Measurements from ENCODE around the gene FCN2.

DNA sequence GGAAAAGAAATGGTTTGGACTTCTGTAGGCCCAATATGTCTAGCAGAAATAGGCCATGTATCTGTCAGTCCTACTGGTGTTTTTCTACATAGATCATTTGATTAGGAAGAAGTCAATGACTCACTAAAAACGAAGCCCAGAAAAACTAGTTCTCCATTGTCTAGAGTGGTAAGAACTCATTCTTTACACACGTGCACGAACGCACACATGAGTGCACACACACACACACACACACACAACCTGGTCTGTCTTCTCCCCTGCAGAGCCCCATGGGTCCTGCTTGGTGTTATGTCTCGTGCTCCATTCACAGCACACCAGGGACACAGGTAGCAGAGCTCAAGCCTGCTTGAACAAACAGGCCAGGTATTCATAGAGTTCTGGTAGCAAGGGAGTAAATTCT is 52.0 kb downstream of the FCN2 start:
- TF ChIP-seq, protein P1, sequence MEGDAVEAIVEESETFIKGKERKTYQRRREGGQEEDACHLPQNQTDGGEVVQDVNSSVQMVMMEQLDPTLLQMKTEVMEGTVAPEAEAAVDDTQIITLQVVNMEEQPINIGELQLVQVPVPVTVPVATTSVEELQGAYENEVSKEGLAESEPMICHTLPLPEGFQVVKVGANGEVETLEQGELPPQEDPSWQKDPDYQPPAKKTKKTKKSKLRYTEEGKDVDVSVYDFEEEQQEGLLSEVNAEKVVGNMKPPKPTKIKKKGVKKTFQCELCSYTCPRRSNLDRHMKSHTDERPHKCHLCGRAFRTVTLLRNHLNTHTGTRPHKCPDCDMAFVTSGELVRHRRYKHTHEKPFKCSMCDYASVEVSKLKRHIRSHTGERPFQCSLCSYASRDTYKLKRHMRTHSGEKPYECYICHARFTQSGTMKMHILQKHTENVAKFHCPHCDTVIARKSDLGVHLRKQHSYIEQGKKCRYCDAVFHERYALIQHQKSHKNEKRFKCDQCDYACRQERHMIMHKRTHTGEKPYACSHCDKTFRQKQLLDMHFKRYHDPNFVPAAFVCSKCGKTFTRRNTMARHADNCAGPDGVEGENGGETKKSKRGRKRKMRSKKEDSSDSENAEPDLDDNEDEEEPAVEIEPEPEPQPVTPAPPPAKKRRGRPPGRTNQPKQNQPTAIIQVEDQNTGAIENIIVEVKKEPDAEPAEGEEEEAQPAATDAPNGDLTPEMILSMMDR (IDR thresholded peaks at IDR 0.05), result no peak
- no peak for TF ChIP-seq EP300 (IDR thresholded peaks at IDR 0.05)

Data from esophagus muscularis mucosa (tissue), 3 donors.